Endothelial cell of umbilical vein (primary cell): ENCODE results near the gene GULP1. TPM values are rescaled to one million over a fixed set of nuclear protein-coding genes. Genes with fewer than 3 reads are reported as not detected.

ENCODE experiments used
- BruUV-seq: library from RNA; stranded (reverse); fragments of 400-500 nt; replicated peaks from 2 replicates; lab custom pipeline; 2021; lab: Mats Ljungman, UMichigan
- CTCF ChIA-PET: fragments of 300-600, 350-600 bp; sonication (Branson Sonifier 250); formaldehyde crosslinking; loops from one replicate; lab custom pipeline; 2021; ENCODE audit warnings: antibody characterized with exemption, inconsistent platforms; lab: Charles Lee
- POLR2A ChIA-PET: fragments of 300-600, 350-600 bp; sonication (Branson Sonifier 250); formaldehyde crosslinking; loops from one replicate; lab custom pipeline; 2021; ENCODE audit warnings: antibody characterized with exemption, inconsistent platforms; lab: Charles Lee
- DNase-seq: peaks from one replicate; pipeline ENCODE4 v3.0.0-alpha.2; 2011; ENCODE audit warnings: low read depth, low spot score
- FAIRE-seq: peaks from 2 replicates; lab custom pipeline; 2011; peaks lifted over from hg19 to GRCh38; lab: Jason Lieb, UNC
- H2AFZ ChIP-seq: 2 replicates; pipeline ENCODE4 v1.6.0; 2012; ENCODE audit warnings: low read depth, low read length, control low read depth, inconsistent platforms
- H3K27ac ChIP-seq: 2 replicates; pipeline ENCODE4 v1.5.1; 2011; ENCODE audit warnings: low read depth, mild to moderate bottlenecking, control low read depth, low read length, moderate library complexity; ENCODE audit not compliant: insufficient read depth
- H3K27me3 ChIP-seq, 2 experiments: 2 replicates each; pipeline versions ENCODE4 v1.6.0 to v1.6.1; 2011; ENCODE audit warnings: low read length in 2 of 2, mixed read lengths in 1 of 2; ENCODE audit not compliant: control insufficient read depth in 2 of 2, insufficient read depth in 2 of 2
- H3K36me3 ChIP-seq, 2 experiments: 2 replicates in 1 of 2; 3 replicates in 1 of 2; pipeline ENCODE4 v1.5.1; 2011; ENCODE audit warnings: low read length in 2 of 2, mild to moderate bottlenecking in 1 of 2, moderate library complexity in 1 of 2; ENCODE audit not compliant: control insufficient read depth in 2 of 2, insufficient read depth in 2 of 2; ENCODE audit errors: extremely low read depth in 1 of 2
- H3K4me1 ChIP-seq: 3 replicates; pipeline ENCODE4 v1.5.1; 2011; ENCODE audit warnings: mild to moderate bottlenecking, low read length; ENCODE audit not compliant: control insufficient read depth, insufficient read depth; ENCODE audit errors: extremely low read depth
- H3K4me2 ChIP-seq: 2 replicates; pipeline ENCODE4 v1.6.1; 2011; ENCODE audit warnings: low read length, control low read depth, mixed read lengths; ENCODE audit not compliant: insufficient read depth
- H3K4me3 ChIP-seq, 3 experiments: fragments of 200-600 bp in 1 of 3; sonication (generic), shearing (Covaris generic) in 1 of 3; replicated peaks in 1 of 3; 2 replicates each; pipeline ENCODE4 v1.5.1; 2011 to 2016; ENCODE audit warnings: control low read depth in 3 of 3, low read length in 3 of 3, mild to moderate bottlenecking in 2 of 3, inconsistent platforms in 1 of 3, low read depth in 1 of 3, moderate library complexity in 1 of 3; ENCODE audit not compliant: insufficient read depth in 1 of 3
- H3K79me2 ChIP-seq: 2 replicates; pipeline ENCODE4 v1.6.0; 2012; ENCODE audit warnings: low read length, inconsistent platforms; ENCODE audit not compliant: control insufficient read depth, insufficient read depth
- H3K9ac ChIP-seq: replicated peaks from 2 replicates; pipeline ENCODE3; 2011; ENCODE audit warnings: low read length, control low read depth; ENCODE audit not compliant: insufficient read depth; ENCODE audit errors: extremely low read depth
- H3K9me1 ChIP-seq: replicated peaks from 3 replicates; pipeline ENCODE4 v1.6.0; 2011; ENCODE audit warnings: mild to moderate bottlenecking, low read length; ENCODE audit not compliant: control insufficient read depth, insufficient read depth; ENCODE audit errors: extremely low read depth
- H3K9me3 ChIP-seq: replicated peaks from 2 replicates; pipeline ENCODE4 v1.5.1; 2012; ENCODE audit warnings: low read length, inconsistent platforms; ENCODE audit not compliant: control insufficient read depth, insufficient read depth
- H4K20me1 ChIP-seq: replicated peaks from 2 replicates; pipeline ENCODE3; 2011; ENCODE audit warnings: mild to moderate bottlenecking, low read length; ENCODE audit not compliant: control insufficient read depth, insufficient read depth; ENCODE audit errors: extremely low read depth
- EZH2 ChIP-seq: IDR thresholded peaks from 2 replicates; pipeline ENCODE4 v1.6.1; 2012; ENCODE audit warnings: borderline replicate concordance, low read depth, mild to moderate bottlenecking, moderate library complexity, low read length, inconsistent platforms; ENCODE audit not compliant: severe bottlenecking
- FOS ChIP-seq: IDR thresholded peaks from 2 replicates; pipeline ENCODE4 v1.6.1; 2011; ENCODE audit warnings: mild to moderate bottlenecking, low read length, moderate library complexity, borderline replicate concordance; ENCODE audit not compliant: insufficient read depth
- GATA2 ChIP-seq: IDR thresholded peaks from 2 replicates; pipeline ENCODE4 v1.7.0; 2011; ENCODE audit warnings: low read depth, mild to moderate bottlenecking, moderate library complexity, mixed read lengths, low read length; ENCODE audit not compliant: insufficient read length, insufficient read depth
- JUN ChIP-seq: IDR thresholded peaks from 2 replicates; pipeline ENCODE4 v1.6.1; 2011; ENCODE audit warnings: borderline replicate concordance, low read depth; ENCODE audit not compliant: insufficient read length, insufficient read depth
- MAX ChIP-seq: IDR thresholded peaks from 2 replicates; pipeline ENCODE4 v1.6.1; 2011; ENCODE audit not compliant: insufficient read depth, insufficient read length
- MYC ChIP-seq: IDR thresholded peaks from one replicate; pipeline ENCODE4 v1.6.1; 2011; ENCODE audit warnings: mild to moderate bottlenecking, low read depth, low read length
- POLR2A ChIP-seq: IDR thresholded peaks from 2 replicates; pipeline ENCODE4 v1.6.1; 2012; ENCODE audit warnings: low read depth, mild to moderate bottlenecking, control low read depth, low read length
- POLR2AphosphoS5 ChIP-seq: IDR thresholded peaks from 2 replicates; pipeline ENCODE4 v1.6.1; 2012; ENCODE audit warnings: low read depth, mild to moderate bottlenecking, control low read depth, low read length, moderate library complexity; ENCODE audit not compliant: insufficient read depth
- dilution Hi-C: fragments of 300-500 bp; cut with MboI; formaldehyde crosslinking; loops from one replicate; pipeline ENCODE4 v1.15.0; 2019; ENCODE audit warnings: low sequenced_read_pairs; ENCODE audit not compliant: extremely low pct_ligation_motif_present
- intact Hi-C: fragments of 100-400 bp; cut with micrococcal nuclease; formaldehyde crosslinking; loops from one replicate; pipeline ENCODE4 v1.10.0; 2022
- polyA plus RNA-seq, 4 experiments: library from polyadenylated mRNA; depleted of rRNA in 3 of 4; stranded (reverse) in 3 of 4; unstranded in 1 of 4; fragments of >200 nt; gene quantifications; 2 replicates each; pipeline versions ENCODE4 v1.2.1 to v1.2.3, GENCODE V29; 2011 to 2012; ENCODE audit warnings: missing spikeins in 1 of 4
- total RNA-seq: library from RNA; stranded (reverse); gene quantifications from 2 replicates; pipeline ENCODE4 v1.2.3, GENCODE V29; 2021
- TF ChIP-seq, protein P1 (sequence below), 2 donors: IDR thresholded peaks; 1 replicate in 1 of 2; 2 replicates in 1 of 2; pipeline ENCODE4 v1.5.1; 2011; ENCODE audit warnings: low read length in 2 of 2, mild to moderate bottlenecking in 2 of 2, moderate library complexity in 2 of 2, control low read depth in 1 of 2, inconsistent platforms in 1 of 2, low read depth in 1 of 2; ENCODE audit not compliant: insufficient read depth in 1 of 2; ENCODE audit errors: extremely low read depth in 1 of 2

Gene GULP1
- total and polyA plus RNA-seq, 2 donors (not counting 3 experiments of a cell fraction or from before 2014, with no cell fraction given) = 24.4 to 53.8 TPM

DNA sequence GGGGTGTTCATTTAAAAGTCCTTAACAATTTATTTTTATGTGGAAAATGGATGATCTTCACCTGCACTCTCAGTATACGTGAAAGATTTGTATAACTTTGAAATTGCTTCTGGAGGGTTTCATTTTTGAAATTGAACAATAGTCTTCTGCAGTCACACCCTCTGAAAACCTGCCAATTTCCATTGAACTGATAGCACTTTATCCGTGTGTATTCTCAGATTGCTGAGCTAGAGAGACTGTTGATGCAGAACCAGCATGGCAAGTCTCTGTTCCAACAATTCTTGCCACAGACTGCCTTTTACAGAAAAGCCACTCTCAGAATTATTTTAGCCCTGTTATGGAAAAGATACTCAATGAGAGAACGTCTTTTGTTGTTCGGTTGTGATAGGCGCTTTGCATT is 6.6 kb upstream of the GULP1 start:
- Histone ChIP-seq H2AFZ (no peak overlapping the region), H3K9ac (no peak overlapping the region), H3K4me1 (no peaks in the 10 kb centered on the region), H3K9me3 (no peaks in the 10 kb centered on the region), H4K20me1 (no peaks in the 10 kb centered on the region), H3K4me2 (no peak overlapping the region), H3K27me3 (no peaks in the 10 kb centered on the region), H3K9me1 (no peaks in the 10 kb centered on the region), H3K79me2 (no peaks in the 10 kb centered on the region), H3K27ac (no peak overlapping the region), H3K36me3 (no peaks in the 10 kb centered on the region), H3K4me3 (no peak overlapping the region)
- dilution Hi-C loops (no loop called here), intact Hi-C loops (no loop called here)
- no peak for DNase-seq
- POLR2A ChIA-PET = no interaction called here
- CTCF ChIA-PET = interaction anchor here (0.8 kb wide), 1 partner anchor 67 kb away, joined by 3 read pairs; no protein-coding TSS in a partner anchor
- no peak for FAIRE-seq
- no peak for TF ChIP-seq POLR2A
- TF ChIP-seq MAX = no peak
- no peak for TF ChIP-seq MYC
- TF ChIP-seq GATA2 = no peak
- no peak for TF ChIP-seq POLR2AphosphoS5
- TF ChIP-seq FOS = no peak
- TF ChIP-seq EZH2 = no peak
- no peak for TF ChIP-seq JUN
- TF ChIP-seq, protein P1, sequence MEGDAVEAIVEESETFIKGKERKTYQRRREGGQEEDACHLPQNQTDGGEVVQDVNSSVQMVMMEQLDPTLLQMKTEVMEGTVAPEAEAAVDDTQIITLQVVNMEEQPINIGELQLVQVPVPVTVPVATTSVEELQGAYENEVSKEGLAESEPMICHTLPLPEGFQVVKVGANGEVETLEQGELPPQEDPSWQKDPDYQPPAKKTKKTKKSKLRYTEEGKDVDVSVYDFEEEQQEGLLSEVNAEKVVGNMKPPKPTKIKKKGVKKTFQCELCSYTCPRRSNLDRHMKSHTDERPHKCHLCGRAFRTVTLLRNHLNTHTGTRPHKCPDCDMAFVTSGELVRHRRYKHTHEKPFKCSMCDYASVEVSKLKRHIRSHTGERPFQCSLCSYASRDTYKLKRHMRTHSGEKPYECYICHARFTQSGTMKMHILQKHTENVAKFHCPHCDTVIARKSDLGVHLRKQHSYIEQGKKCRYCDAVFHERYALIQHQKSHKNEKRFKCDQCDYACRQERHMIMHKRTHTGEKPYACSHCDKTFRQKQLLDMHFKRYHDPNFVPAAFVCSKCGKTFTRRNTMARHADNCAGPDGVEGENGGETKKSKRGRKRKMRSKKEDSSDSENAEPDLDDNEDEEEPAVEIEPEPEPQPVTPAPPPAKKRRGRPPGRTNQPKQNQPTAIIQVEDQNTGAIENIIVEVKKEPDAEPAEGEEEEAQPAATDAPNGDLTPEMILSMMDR (IDR thresholded peaks at IDR 0.05; ENCODE audit: extremely low read depth in 1 of 2, insufficient read depth in 1 of 2, low read depth in 1 of 2, low read length in 2 of 2) = no peak
- BruUV-seq = no TSS peak
